Tibial nerve (tissue), 4 donors: ENCODE measurements around the gene TMEM258. TPM values are rescaled to one million over a fixed set of nuclear protein-coding genes. Genes with fewer than 3 reads are reported as not detected.

ENCODE experiments used
- DNase-seq, 2 donors: peaks; one replicate each; pipeline ENCODE4 v3.0.0-alpha.2; 2019; ENCODE audit warnings: low spot score in 2 of 2
- H3K27ac ChIP-seq, 4 donors: fragments of 200-600 bp; sonication (generic) in 3 of 4; one replicate each; pipeline ENCODE4 v1.5.1; 2017 to 2019; ENCODE audit warnings: mild to moderate bottlenecking in 1 of 4
- H3K27me3 ChIP-seq, 2 donors: fragments of 200-600 bp; sonication (generic) in 1 of 2; one replicate each; pipeline versions ENCODE4 v1.5.1 to v1.6.0; 2017 to 2019
- H3K36me3 ChIP-seq, 3 donors: fragments of 200-600 bp; sonication (generic); one replicate each; pipeline ENCODE4 v1.5.1; 2018 to 2019
- H3K4me1 ChIP-seq, 4 donors: fragments of 200-600 bp; sonication (generic) in 3 of 4; one replicate each; pipeline ENCODE4 v1.5.1; 2017 to 2019
- H3K4me3 ChIP-seq, 4 donors: fragments of 200-600 bp; sonication (generic) in 3 of 4; one replicate each; pipeline ENCODE4 v1.5.1; 2017 to 2019; ENCODE audit warnings: mild to moderate bottlenecking in 1 of 4, moderate library complexity in 1 of 4
- H3K9me3 ChIP-seq, 4 donors: fragments of 200-600 bp; sonication (generic) in 3 of 4; one replicate each; pipeline ENCODE4 v1.5.1; 2017 to 2019
- EP300 ChIP-seq, 2 donors: sonication (generic); formaldehyde crosslinking; IDR thresholded peaks; one replicate each; pipeline ENCODE4 v1.6.1; 2017; ENCODE audit warnings: antibody characterized with exemption in 2 of 2, mild to moderate bottlenecking in 1 of 2
- POLR2A ChIP-seq, 2 donors: fragments of 450-650 bp; IDR thresholded peaks; one replicate each; pipeline ENCODE4 v1.6.1; 2017; ENCODE audit warnings: antibody characterized with exemption in 2 of 2, mild to moderate bottlenecking in 2 of 2, moderate library complexity in 2 of 2
- WGBS, 2 donors: methylation state at CpG; one replicate each; pipeline ENCODE4 v1.1.5; 2018; 5-methylcytosine and 5-hydroxymethylcytosine counted together
- total RNA-seq, 4 donors: library from RNA; depleted of rRNA; stranded (reverse); fragments of >200 nt; gene quantifications; one replicate each; pipeline ENCODE4 v1.1.0, GENCODE V29; 2016
- TF ChIP-seq, protein P1 (sequence below), 5 experiments: fragments of 200-600 bp in 3 of 5; fragments of 450-650 bp in 2 of 5; sonication (generic) in 3 of 5; IDR thresholded peaks; one replicate each; pipeline ENCODE4 v1.5.1; 2016 to 2019; ENCODE audit warnings: antibody characterized with exemption in 5 of 5, mild to moderate bottlenecking in 3 of 5, moderate library complexity in 2 of 5

TMEM258 gene
- total RNA-seq, 4 donors from 2014 or later: 21.9 to 56.7 (median 45.2) TPM

DNA sequence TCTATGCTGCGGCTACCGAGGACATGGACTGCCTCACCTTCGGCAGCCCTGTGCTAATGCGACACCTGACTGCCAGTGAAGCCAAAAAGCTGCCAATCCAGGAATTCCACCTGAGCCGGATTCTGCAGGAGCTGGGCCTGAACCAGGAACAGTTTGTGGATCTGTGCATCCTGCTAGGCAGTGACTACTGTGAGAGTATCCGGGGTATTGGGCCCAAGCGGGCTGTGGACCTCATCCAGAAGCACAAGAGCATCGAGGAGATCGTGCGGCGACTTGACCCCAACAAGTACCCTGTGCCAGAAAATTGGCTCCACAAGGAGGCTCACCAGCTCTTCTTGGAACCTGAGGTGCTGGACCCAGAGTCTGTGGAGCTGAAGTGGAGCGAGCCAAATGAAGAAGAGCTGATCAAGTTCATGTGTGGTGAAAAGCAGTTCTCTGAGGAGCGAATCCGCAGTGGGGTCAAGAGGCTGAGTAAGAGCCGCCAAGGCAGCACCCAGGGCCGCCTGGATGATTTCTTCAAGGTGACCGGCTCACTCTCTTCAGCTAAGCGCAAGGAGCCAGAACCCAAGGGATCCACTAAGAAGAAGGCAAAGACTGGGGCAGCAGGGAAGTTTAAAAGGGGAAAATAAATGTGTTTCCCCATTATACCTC is 3.6 kb upstream of the TMEM258 start:
- H3K27me3 ChIP-seq: no peaks in the 10 kb centered on the region
- no peak overlapping the region for H3K4me3 ChIP-seq
- H3K9me3 ChIP-seq: no peaks in the 10 kb centered on the region
- no peak for DNase-seq
- H3K36me3 ChIP-seq: peaks cover 0 to 16% (median 0%) of the 10 kb centered on the region in 3 donors
- H3K4me1 ChIP-seq: peaks cover 0 to 32% (median 18%) of the 10 kb centered on the region in 4 donors
- no peak overlapping the region for H3K27ac ChIP-seq
- TF ChIP-seq POLR2A (IDR thresholded peaks at IDR 0.05): no peak
- TF ChIP-seq, protein P1, sequence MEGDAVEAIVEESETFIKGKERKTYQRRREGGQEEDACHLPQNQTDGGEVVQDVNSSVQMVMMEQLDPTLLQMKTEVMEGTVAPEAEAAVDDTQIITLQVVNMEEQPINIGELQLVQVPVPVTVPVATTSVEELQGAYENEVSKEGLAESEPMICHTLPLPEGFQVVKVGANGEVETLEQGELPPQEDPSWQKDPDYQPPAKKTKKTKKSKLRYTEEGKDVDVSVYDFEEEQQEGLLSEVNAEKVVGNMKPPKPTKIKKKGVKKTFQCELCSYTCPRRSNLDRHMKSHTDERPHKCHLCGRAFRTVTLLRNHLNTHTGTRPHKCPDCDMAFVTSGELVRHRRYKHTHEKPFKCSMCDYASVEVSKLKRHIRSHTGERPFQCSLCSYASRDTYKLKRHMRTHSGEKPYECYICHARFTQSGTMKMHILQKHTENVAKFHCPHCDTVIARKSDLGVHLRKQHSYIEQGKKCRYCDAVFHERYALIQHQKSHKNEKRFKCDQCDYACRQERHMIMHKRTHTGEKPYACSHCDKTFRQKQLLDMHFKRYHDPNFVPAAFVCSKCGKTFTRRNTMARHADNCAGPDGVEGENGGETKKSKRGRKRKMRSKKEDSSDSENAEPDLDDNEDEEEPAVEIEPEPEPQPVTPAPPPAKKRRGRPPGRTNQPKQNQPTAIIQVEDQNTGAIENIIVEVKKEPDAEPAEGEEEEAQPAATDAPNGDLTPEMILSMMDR (IDR thresholded peaks at IDR 0.05): no peak
- TF ChIP-seq EP300 (IDR thresholded peaks at IDR 0.05): no peak
- 88 to 94% methylated on average over 18 of the region's 18 CpGs for WGBS, 2 donors

DNA sequence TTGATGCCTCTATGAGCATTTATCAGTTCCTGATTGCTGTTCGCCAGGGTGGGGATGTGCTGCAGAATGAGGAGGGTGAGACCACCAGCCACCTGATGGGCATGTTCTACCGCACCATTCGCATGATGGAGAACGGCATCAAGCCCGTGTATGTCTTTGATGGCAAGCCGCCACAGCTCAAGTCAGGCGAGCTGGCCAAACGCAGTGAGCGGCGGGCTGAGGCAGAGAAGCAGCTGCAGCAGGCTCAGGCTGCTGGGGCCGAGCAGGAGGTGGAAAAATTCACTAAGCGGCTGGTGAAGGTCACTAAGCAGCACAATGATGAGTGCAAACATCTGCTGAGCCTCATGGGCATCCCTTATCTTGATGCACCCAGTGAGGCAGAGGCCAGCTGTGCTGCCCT is 3.1 kb upstream of the TMEM258 start:
- no peak for DNase-seq
- TF ChIP-seq POLR2A (IDR thresholded peaks at IDR 0.05) (no peak), EP300 (IDR thresholded peaks at IDR 0.05) (no peak)
- TF ChIP-seq, protein P1 (IDR thresholded peaks at IDR 0.05): no peak

DNA sequence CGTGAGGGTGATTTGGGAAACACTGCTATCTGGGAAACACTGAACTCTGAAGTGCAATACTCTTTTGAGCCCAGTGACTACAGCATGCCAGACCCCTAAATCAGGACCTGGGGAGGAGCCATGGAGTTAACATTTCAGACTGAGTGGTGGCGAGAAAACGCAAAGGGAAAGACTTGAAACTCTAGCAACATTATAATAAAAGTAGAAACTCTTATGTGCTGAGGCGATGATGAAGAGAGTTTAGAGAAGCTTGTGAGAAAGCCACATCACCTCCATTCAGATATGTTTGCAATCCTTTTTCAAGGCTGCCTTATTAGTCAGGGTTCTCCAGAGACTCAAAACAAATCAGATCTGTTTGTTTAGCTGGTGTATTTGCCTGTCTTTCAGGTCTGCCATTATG is 2.2 kb upstream of the TMEM258 start:
- 83 to 85% methylated on average over 4 of the region's 4 CpGs for WGBS, 2 donors
- no peak overlapping the region for H3K27ac ChIP-seq
- TF ChIP-seq, protein P1 (IDR thresholded peaks at IDR 0.05): no peak
- TF ChIP-seq EP300 (IDR thresholded peaks at IDR 0.05): no peak
- TF ChIP-seq POLR2A (IDR thresholded peaks at IDR 0.05): no peak
- H3K27me3 ChIP-seq: no peaks in the 10 kb centered on the region
- DNase-seq: no peak
- peaks cover 0 to 23% (median 2%) of the 10 kb centered on the region in 3 donors for H3K36me3 ChIP-seq
- no peak overlapping the region for H3K4me3 ChIP-seq
- H3K9me3 ChIP-seq: no peaks in the 10 kb centered on the region
- H3K4me1 ChIP-seq: peaks cover 0 to 45% (median 21%) of the 10 kb centered on the region in 4 donors

More for the DNA sequence above, 3.1 kb upstream of the TMEM258 start:
- H3K27ac ChIP-seq: no peak overlapping the region
- peaks cover 0 to 15% (median 0%) of the 10 kb centered on the region in 3 donors for H3K36me3 ChIP-seq
- WGBS, 2 donors: 77 to 84% methylated on average over 12 of the region's 12 CpGs
- H3K4me1 ChIP-seq: peaks cover 0 to 37% (median 21%) of the 10 kb centered on the region in 4 donors
- no peaks in the 10 kb centered on the region for H3K27me3 ChIP-seq
- no peak overlapping the region for H3K4me3 ChIP-seq
- H3K9me3 ChIP-seq: no peaks in the 10 kb centered on the region

DNA sequence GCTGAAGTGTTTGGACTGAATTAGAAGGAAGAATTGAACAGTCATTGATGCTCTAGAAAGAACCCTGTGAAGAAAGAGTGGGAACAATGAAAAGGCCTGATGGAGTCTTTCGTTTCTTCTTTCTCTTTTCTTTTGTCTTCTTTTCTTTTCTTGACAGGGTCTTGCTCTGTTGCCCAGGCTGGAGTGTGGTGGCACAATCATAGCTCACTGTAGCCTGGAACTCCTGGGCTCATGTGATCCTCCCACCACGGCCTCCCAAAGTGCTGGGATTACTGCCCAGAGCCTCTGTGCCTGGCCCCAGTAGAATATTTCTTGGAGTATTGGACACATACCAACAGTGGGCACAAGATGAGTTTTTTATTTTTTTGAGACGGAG is 1.4 kb upstream of the TMEM258 start:
- TF ChIP-seq EP300 (IDR thresholded peaks at IDR 0.05): no peak
- Histone ChIP-seq H3K36me3 (peaks cover 0 to 31% (median 8%) of the 10 kb centered on the region in 3 donors), H3K4me3 (peak overlapping the region in 1 of 4 donors; percentile 79), H3K9me3 (no peaks in the 10 kb centered on the region), H3K4me1 (peaks cover 0 to 52% (median 21%) of the 10 kb centered on the region in 4 donors), H3K27me3 (no peaks in the 10 kb centered on the region), H3K27ac (no peak overlapping the region)
- DNase-seq: no peak
- 41 to 42% methylated on average over 3 of the region's 3 CpGs for WGBS, 2 donors

DNA sequence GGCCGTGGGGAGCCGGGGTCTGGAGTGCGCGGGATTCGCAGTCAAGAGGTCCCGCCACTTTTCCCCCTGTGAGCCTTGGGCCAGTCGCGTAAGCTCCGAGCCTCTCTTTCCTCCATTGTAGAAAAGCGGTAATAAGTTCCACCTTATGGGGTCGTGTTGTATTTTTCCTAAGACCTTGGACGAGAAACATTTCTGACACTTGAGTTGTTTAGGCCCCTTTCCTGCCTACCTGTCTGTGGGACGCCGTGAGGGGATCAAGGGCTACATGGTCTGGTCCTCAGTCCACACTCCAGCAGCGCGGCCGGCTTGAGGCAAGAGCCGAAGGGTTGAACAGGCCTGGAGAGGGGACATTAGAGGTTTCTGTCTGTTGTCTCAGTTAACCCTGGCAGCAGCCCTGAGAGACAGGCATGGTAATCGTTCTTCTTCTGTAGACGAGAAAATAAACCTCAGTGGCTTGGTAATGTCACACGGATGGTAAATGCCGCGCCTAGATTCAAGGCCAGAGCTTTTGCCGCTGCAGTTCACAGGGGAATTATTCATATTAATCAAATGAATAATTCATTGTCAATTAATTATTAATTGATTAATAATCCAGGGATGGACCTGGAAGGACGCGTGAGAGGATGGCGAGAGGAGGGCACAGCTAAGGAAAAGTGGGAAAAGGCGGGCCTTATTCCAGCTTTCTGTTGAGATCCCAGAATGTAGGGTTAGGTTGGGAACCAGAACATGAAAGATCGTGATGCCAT is 857 bp upstream of the TMEM258 start:
- TF ChIP-seq POLR2A (IDR thresholded peaks at IDR 0.05) (no peak), EP300 (IDR thresholded peaks at IDR 0.05) (no peak)
- TF ChIP-seq, protein P1 (IDR thresholded peaks at IDR 0.05): no peak
- H3K36me3 ChIP-seq: peaks cover 0 to 36% (median 8%) of the 10 kb centered on the region in 3 donors
- peak overlapping the region; percentile 59 to 88 (median 82) for H3K4me3 ChIP-seq
- 3 to 4% methylated on average over 27 to 29 of the region's 29 CpGs for WGBS, 2 donors
- no peak for DNase-seq
- H3K27me3 ChIP-seq: no peaks in the 10 kb centered on the region
- H3K9me3 ChIP-seq: no peaks in the 10 kb centered on the region
- H3K4me1 ChIP-seq: peaks cover 0 to 58% (median 21%) of the 10 kb centered on the region in 4 donors
- peak overlapping the region; percentile 89 to 100 (median 94) for H3K27ac ChIP-seq
